ENCODE data around the gene CDK14.

Gene CDK14

GRCh38 chr7:90671571-90671970 lies 75.5 kb downstream of the CDK14 start:
- DNase-seq (ENCODE audit: low read depth), result no peak
- H3K4me3 ChIP-seq (ENCODE audit: low read depth, low read length), result no peak overlapping the region
- TF ChIP-seq, protein P1, sequence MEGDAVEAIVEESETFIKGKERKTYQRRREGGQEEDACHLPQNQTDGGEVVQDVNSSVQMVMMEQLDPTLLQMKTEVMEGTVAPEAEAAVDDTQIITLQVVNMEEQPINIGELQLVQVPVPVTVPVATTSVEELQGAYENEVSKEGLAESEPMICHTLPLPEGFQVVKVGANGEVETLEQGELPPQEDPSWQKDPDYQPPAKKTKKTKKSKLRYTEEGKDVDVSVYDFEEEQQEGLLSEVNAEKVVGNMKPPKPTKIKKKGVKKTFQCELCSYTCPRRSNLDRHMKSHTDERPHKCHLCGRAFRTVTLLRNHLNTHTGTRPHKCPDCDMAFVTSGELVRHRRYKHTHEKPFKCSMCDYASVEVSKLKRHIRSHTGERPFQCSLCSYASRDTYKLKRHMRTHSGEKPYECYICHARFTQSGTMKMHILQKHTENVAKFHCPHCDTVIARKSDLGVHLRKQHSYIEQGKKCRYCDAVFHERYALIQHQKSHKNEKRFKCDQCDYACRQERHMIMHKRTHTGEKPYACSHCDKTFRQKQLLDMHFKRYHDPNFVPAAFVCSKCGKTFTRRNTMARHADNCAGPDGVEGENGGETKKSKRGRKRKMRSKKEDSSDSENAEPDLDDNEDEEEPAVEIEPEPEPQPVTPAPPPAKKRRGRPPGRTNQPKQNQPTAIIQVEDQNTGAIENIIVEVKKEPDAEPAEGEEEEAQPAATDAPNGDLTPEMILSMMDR (IDR thresholded peaks at IDR 0.05; ENCODE audit: insufficient read depth, low read depth, low read length, missing control alignments), result no peak

DNA sequence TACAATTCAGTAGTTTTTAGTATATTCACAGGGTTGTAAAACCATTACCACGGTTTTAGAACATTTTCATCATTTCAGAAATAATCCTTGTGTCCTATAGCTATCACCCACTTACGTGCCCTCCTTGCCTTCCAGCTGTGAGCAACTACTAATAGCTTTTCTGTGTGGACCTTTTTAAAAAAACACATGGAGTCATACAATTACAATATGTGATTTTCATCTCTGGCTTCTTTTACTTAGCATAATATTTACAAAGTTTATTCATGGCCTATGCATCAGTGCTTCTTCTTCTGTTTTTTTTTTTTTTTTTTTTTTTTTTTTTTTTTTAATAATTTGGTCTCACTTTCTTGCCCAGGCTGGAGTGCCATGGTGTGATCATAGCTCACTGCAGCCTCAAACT lies 76.1 kb downstream of the CDK14 start:
- TF ChIP-seq, protein P1 (IDR thresholded peaks at IDR 0.05; ENCODE audit: insufficient read depth, low read depth, low read length, missing control alignments), result no peak
- H3K4me3 ChIP-seq (ENCODE audit: low read depth, low read length), result no peak overlapping the region
- DNase-seq (ENCODE audit: low read depth), result no peak

- TF ChIP-seq, protein P1 (IDR thresholded peaks at IDR 0.05; ENCODE audit: insufficient read depth, low read depth, low read length, missing control alignments), result no peak
- no peak overlapping the region for H3K4me3 ChIP-seq (ENCODE audit: low read depth, low read length)
- DNase-seq (ENCODE audit: low read depth), result no peak
Observed at GRCh38 chr7:90674625-90675024, 78.5 kb downstream of the CDK14 start.

- TF ChIP-seq, protein P1 (IDR thresholded peaks at IDR 0.05; ENCODE audit: insufficient read depth, low read depth, low read length, missing control alignments), result no peak
- H3K4me3 ChIP-seq (ENCODE audit: low read depth, low read length), result no peak overlapping the region
- DNase-seq (ENCODE audit: low read depth), result no peak
Observed at GRCh38 chr7:90675982-90676381, 79.9 kb downstream of the CDK14 start.

- TF ChIP-seq, protein P1 (IDR thresholded peaks at IDR 0.05; ENCODE audit: insufficient read depth, low read depth, low read length, missing control alignments), result no peak
- no peak overlapping the region for H3K4me3 ChIP-seq (ENCODE audit: low read depth, low read length)
- DNase-seq (ENCODE audit: low read depth), result no peak
Observed at GRCh38 chr7:90677486-90678404, 81.6 kb downstream of the CDK14 start.

DNA sequence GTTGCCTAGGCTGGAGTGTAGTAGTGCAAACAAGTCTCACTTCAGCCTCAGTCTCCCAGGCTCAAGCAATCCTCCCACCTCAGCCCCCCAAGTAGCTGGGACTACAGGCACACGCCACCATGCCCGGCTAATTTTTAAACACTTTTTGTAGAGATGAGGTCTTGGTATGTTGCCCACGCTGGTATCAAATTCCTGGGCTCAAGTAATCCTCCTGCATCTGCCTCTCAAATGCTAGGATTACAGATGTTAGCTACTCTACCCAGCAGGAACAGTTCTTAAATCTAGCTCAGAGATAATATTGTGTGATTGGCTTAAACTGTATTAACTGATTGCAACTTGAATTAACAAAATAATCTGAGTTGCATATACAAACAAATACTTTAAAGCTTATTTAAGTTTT lies 82.9 kb downstream of the CDK14 start:
- H3K4me3 ChIP-seq (ENCODE audit: low read depth, low read length), result no peak overlapping the region
- TF ChIP-seq, protein P1 (IDR thresholded peaks at IDR 0.05; ENCODE audit: insufficient read depth, low read depth, low read length, missing control alignments), result no peak
- no peak for DNase-seq (ENCODE audit: low read depth)

Measured in GM12865 (cell line).